Epithelial cell of proximal tubule (primary cell): ENCODE data around the gene BCL2L2. TPM values are rescaled to one million over a fixed set of nuclear protein-coding genes. Genes with fewer than 3 reads are reported as not detected.

Experiments used
- DNase-seq: peaks from one replicate; pipeline ENCODE4 v3.0.0-alpha.2; 2011; ENCODE audit warnings: low read depth
- H3K4me3 ChIP-seq: 2 replicates; pipeline ENCODE4 v1.5.1; 2011; ENCODE audit warnings: low read depth, mild to moderate bottlenecking, low read length
- total RNA-seq: library from RNA; depleted of rRNA; stranded (reverse); fragments of >200 nt; gene quantifications from 2 replicates; pipeline ENCODE4 v1.2.3, GENCODE V29; 2015
- TF ChIP-seq, protein P1 (sequence below): conservative IDR thresholded peaks from 2 replicates; pipeline ENCODE4 v1.5.1; 2012; ENCODE audit warnings: low read depth, mild to moderate bottlenecking, low read length

BCL2L2 gene
- total RNA-seq, 1 donor from 2014 or later = 10.7 TPM

GRCh38 chr14:23327947-23328744 is 21.5 kb downstream of the BCL2L2 start:
- H3K4me3 ChIP-seq = no peak overlapping the region
- TF ChIP-seq, protein P1, sequence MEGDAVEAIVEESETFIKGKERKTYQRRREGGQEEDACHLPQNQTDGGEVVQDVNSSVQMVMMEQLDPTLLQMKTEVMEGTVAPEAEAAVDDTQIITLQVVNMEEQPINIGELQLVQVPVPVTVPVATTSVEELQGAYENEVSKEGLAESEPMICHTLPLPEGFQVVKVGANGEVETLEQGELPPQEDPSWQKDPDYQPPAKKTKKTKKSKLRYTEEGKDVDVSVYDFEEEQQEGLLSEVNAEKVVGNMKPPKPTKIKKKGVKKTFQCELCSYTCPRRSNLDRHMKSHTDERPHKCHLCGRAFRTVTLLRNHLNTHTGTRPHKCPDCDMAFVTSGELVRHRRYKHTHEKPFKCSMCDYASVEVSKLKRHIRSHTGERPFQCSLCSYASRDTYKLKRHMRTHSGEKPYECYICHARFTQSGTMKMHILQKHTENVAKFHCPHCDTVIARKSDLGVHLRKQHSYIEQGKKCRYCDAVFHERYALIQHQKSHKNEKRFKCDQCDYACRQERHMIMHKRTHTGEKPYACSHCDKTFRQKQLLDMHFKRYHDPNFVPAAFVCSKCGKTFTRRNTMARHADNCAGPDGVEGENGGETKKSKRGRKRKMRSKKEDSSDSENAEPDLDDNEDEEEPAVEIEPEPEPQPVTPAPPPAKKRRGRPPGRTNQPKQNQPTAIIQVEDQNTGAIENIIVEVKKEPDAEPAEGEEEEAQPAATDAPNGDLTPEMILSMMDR = peak; percentile 94
- DNase-seq = peak; percentile 46

DNA sequence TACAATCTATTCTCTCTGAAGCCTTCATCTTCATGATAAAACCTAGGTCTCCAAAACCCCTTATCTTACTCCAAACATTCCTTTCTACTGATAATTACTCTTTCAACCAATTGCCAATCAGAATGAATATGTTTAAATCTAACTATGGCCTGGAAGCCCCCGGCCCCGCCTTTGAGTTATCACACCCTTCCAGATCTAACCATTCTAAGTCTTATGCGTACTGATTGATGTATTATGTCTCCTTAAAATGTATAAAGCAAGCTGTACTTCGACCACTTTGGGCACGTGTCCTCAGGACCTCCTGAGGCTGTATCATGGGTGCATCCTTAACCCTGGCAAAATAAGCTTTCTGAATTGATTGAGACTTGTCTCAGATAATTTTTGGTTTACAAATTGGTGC is 29.0 kb downstream of the BCL2L2 start:
- TF ChIP-seq, protein P1 = no peak
- H3K4me3 ChIP-seq = no peak overlapping the region
- no peak for DNase-seq

DNA sequence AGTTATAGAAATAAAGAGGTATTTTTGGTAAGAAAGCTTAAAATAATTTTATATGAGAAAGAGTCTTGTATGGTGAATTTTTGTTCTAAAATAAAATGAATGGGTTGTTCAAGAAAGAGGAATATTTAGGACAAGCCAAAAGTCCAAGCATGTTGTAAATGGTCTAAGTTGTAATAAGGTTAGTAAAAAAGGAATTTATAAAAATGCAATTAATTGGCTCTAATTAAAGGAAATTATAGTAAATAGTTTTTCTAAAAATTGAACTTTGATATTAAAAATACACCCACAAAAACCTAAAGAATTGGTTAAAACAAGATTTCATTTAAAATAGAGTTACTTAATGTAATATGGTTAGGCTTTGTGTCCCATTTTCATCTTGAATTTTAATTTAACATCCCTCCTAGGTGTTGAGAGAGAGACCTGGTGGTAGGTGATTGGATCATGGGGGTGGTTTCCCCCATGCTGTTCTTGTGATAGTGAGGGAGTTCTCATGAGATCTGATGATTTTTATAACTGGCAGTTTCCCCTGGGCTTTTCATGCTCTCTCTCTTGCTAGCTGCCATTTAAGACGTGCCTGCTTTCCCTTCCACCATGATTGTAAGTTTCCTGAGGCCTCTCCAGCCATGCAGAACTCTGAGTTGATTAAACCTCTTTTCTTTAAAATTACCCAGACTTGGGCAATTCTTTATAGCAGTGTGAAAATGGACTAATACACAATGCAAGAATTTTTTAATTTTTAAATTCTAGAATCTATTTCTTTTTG is 33.1 kb downstream of the BCL2L2 start:
- H3K4me3 ChIP-seq = no peak overlapping the region
- TF ChIP-seq, protein P1 = no peak
- no peak for DNase-seq

DNA sequence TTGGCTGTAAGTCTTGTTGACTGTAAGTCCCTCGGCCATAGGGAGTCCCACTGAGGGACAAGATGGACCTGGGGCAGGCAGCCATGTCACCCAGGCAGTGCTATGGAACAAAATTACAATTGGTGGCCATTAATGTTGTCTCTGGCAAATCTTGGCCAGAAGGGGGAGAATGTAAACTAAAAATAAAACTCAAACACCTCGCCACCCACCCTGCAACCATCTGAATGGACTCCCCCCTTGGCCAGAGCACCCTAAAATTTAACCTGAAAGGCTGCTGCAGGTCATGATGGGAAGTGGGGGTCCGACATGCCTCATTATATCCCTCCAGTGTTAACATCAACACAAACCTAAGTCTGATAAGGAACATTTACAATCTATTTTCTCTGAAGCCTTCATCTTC is 37.8 kb downstream of the BCL2L2 start:
- DNase-seq = no peak
- TF ChIP-seq, protein P1 = peak; percentile 15
- no peak overlapping the region for H3K4me3 ChIP-seq

- no peak for DNase-seq
- no peak overlapping the region for H3K4me3 ChIP-seq
- TF ChIP-seq, protein P1 = no peak
These were observed 39.5 kb downstream of the BCL2L2 start for GRCh38 chr14:23345987-23346692.

DNA sequence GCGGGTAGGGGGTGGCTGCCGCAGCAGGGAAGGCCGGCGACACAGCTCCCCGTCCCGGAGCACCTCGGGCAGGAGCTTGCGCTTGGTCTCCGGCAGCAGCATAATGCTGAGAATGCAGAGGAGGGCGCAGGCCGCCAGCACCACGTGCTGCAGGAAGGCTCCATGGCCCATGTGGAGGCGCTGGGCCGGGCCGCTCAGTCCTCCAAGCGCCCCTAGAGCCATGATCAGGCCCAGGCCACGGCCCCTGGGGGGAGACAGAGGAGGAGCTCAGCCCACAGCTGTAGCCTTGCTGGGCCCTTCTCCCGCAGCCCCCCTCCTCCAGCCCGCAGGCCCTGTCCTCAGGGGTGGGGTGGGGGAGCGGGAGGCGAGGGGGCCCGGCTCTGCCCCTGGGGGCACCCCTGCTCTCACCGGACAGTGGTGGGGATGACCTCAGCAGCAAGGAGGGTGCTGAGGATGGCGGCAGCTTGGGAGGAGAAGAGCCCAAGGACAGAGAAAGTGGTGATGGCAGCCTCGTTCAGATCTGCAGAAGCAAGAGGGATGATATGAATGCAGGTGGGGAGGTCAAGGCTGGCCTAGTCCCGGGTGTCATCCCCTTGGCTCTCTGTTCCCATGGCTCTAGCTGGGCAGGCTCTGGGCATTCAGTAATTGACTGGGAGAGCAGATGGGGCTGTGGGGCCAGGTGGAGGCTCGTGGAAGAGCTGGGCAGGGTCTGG is 40.2 kb downstream of the BCL2L2 start:
- no peak for DNase-seq
- TF ChIP-seq, protein P1 = no peak
- no peak overlapping the region for H3K4me3 ChIP-seq
